Duodenal mucosa (tissue), 2 donors: ENCODE results near the gene ABCC8.

ENCODE experiments used
- H3K27ac ChIP-seq: one replicate; pipeline ENCODE4 v1.7.0; 2013; ENCODE audit warnings: low read depth, low read length
- H3K27me3 ChIP-seq, 2 donors: one replicate each; pipeline ENCODE4 v1.7.0; 2013; ENCODE audit warnings: low read length in 2 of 2, control low read depth in 1 of 2; ENCODE audit not compliant: insufficient read depth in 2 of 2, control insufficient read depth in 1 of 2
- H3K36me3 ChIP-seq, 2 donors: one replicate each; pipeline ENCODE4 v1.7.0; 2013; ENCODE audit warnings: low read length in 2 of 2, control low read depth in 1 of 2; ENCODE audit not compliant: insufficient read depth in 2 of 2, control insufficient read depth in 1 of 2
- H3K4me1 ChIP-seq, 2 donors: one replicate each; pipeline ENCODE4 v1.7.0; 2013; ENCODE audit warnings: low read length in 2 of 2, control low read depth in 1 of 2; ENCODE audit not compliant: insufficient read depth in 2 of 2, control insufficient read depth in 1 of 2
- H3K4me3 ChIP-seq, 2 donors: one replicate each; pipeline ENCODE4 v1.7.0; 2013; ENCODE audit warnings: low read length in 2 of 2, low read depth in 1 of 2
- H3K9ac ChIP-seq, 2 donors: one replicate each; pipeline ENCODE4 v1.7.0; 2013; ENCODE audit warnings: low read length in 2 of 2, low read depth in 1 of 2
- H3K9me3 ChIP-seq, 2 donors: one replicate each; pipeline ENCODE4 v1.7.0; 2013; ENCODE audit warnings: low read length in 2 of 2, control low read depth in 1 of 2; ENCODE audit not compliant: control insufficient read depth in 1 of 2

Gene ABCC8

GRCh38 chr11:17401841-17402240 lies 74.8 kb downstream of the ABCC8 start:
- Histone ChIP-seq H3K27ac (no peak overlapping the region), H3K4me1 (peaks cover 4 to 11% of the 10 kb centered on the region in 2 donors), H3K4me3 (no peak overlapping the region), H3K9ac (no peak overlapping the region), H3K27me3 (no peaks in the 10 kb centered on the region), H3K36me3 (no peaks in the 10 kb centered on the region), H3K9me3 (no peaks in the 10 kb centered on the region)

- no peaks in the 10 kb centered on the region for H3K9me3 ChIP-seq
- no peak overlapping the region for H3K27ac ChIP-seq
- no peak overlapping the region for H3K9ac ChIP-seq
- H3K4me3 ChIP-seq = no peak overlapping the region
- no peaks in the 10 kb centered on the region for H3K27me3 ChIP-seq
- H3K36me3 ChIP-seq = no peaks in the 10 kb centered on the region
- H3K4me1 ChIP-seq = peaks cover 2 to 11% of the 10 kb centered on the region in 2 donors
Observed at GRCh38 chr11:17401316-17401715, 75.3 kb downstream of the ABCC8 start.

- Histone ChIP-seq H3K4me3 (no peak overlapping the region), H3K27ac (no peak overlapping the region), H3K36me3 (no peaks in the 10 kb centered on the region), H3K27me3 (no peaks in the 10 kb centered on the region), H3K9me3 (no peaks in the 10 kb centered on the region), H3K4me1 (peaks cover 0 to 1% of the 10 kb centered on the region in 2 donors), H3K9ac (no peak overlapping the region)
Observed at GRCh38 chr11:17400048-17400775, 76.4 kb downstream of the ABCC8 start.

GRCh38 chr11:17399236-17399635 lies 77.4 kb downstream of the ABCC8 start:
- Histone ChIP-seq H3K4me1 (no peaks in the 10 kb centered on the region), H3K36me3 (no peaks in the 10 kb centered on the region), H3K9ac (no peak overlapping the region), H3K27me3 (no peaks in the 10 kb centered on the region), H3K9me3 (no peaks in the 10 kb centered on the region), H3K27ac (no peak overlapping the region), H3K4me3 (no peak overlapping the region)

- H3K27me3 ChIP-seq = no peaks in the 10 kb centered on the region
Observed at GRCh38 chr11:17397311-17398002, 79.2 kb downstream of the ABCC8 start.

GRCh38 chr11:17396598-17397310 lies 79.9 kb downstream of the ABCC8 start:
- H3K9me3 ChIP-seq = no peaks in the 10 kb centered on the region
- no peak overlapping the region for H3K4me3 ChIP-seq
- H3K36me3 ChIP-seq = no peaks in the 10 kb centered on the region
- no peak overlapping the region for H3K9ac ChIP-seq
- H3K4me1 ChIP-seq = no peaks in the 10 kb centered on the region
- H3K27ac ChIP-seq = no peak overlapping the region
- H3K27me3 ChIP-seq = no peaks in the 10 kb centered on the region

More at GRCh38 chr11:17397311-17398002, 79.2 kb downstream of the ABCC8 start:
- H3K36me3 ChIP-seq = no peaks in the 10 kb centered on the region
- no peaks in the 10 kb centered on the region for H3K9me3 ChIP-seq
- H3K9ac ChIP-seq = no peak overlapping the region
- no peaks in the 10 kb centered on the region for H3K4me1 ChIP-seq
- H3K27ac ChIP-seq = no peak overlapping the region
- no peak overlapping the region for H3K4me3 ChIP-seq

GRCh38 chr11:17395978-17396377 lies 80.7 kb downstream of the ABCC8 start:
- H3K36me3 ChIP-seq = no peaks in the 10 kb centered on the region
- no peaks in the 10 kb centered on the region for H3K9me3 ChIP-seq
- H3K9ac ChIP-seq = no peak overlapping the region
- no peaks in the 10 kb centered on the region for H3K27me3 ChIP-seq
- H3K27ac ChIP-seq = no peak overlapping the region
- no peaks in the 10 kb centered on the region for H3K4me1 ChIP-seq
- no peak overlapping the region for H3K4me3 ChIP-seq

- H3K27ac ChIP-seq = no peak overlapping the region
- H3K36me3 ChIP-seq = no peaks in the 10 kb centered on the region
- H3K27me3 ChIP-seq = no peaks in the 10 kb centered on the region
- no peaks in the 10 kb centered on the region for H3K9me3 ChIP-seq
- no peak overlapping the region for H3K4me3 ChIP-seq
- no peak overlapping the region for H3K9ac ChIP-seq
- no peaks in the 10 kb centered on the region for H3K4me1 ChIP-seq
Observed at GRCh38 chr11:17395554-17395961, 81.1 kb downstream of the ABCC8 start.

- Histone ChIP-seq H3K4me1 (peaks cover 0 to 2% of the 10 kb centered on the region in 2 donors), H3K27me3 (no peaks in the 10 kb centered on the region), H3K9me3 (no peaks in the 10 kb centered on the region), H3K27ac (no peak overlapping the region), H3K36me3 (no peaks in the 10 kb centered on the region), H3K4me3 (no peak overlapping the region), H3K9ac (no peak overlapping the region)
Observed at GRCh38 chr11:17394743-17395390, 81.8 kb downstream of the ABCC8 start.

- H3K4me3 ChIP-seq = no peak overlapping the region
- H3K27ac ChIP-seq = no peak overlapping the region
- no peak overlapping the region for H3K9ac ChIP-seq
- H3K27me3 ChIP-seq = no peaks in the 10 kb centered on the region
- no peaks in the 10 kb centered on the region for H3K36me3 ChIP-seq
- no peaks in the 10 kb centered on the region for H3K9me3 ChIP-seq
- peaks cover 0 to 6% of the 10 kb centered on the region in 2 donors for H3K4me1 ChIP-seq
Observed at GRCh38 chr11:17393472-17393871, 83.2 kb downstream of the ABCC8 start.
